SK-N-SH treated with all-trans-retinoic acid at 6 μM for 48 hours (cell line): ENCODE data around the gene NAPSA.
A peak's percentile ranks its signal among the peaks of the same experiment; 100 is the strongest.

Source experiments
- ATAC-seq: fragments of 200-7000 bp; cut with Tn5 transposase; 3 replicates; pipeline ENCODE4 v1.9.1; 2020; ENCODE audit warnings: mild to moderate bottlenecking, moderate library complexity
- ARNTL ChIP-seq: fragments of 450-650 bp; formaldehyde crosslinking; IDR thresholded peaks from 2 replicates; pipeline ENCODE4 v1.5.0; 2020; ENCODE audit warnings: low read depth, mild to moderate bottlenecking, moderate library complexity, borderline replicate concordance
- BACH2 ChIP-seq: fragments of 250-450 bp; sonication (Bioruptor Pico); IDR thresholded peaks from 2 replicates; pipeline ENCODE4 v1.9.0; 2021; ENCODE audit warnings: mild to moderate bottlenecking, borderline replicate concordance
- CSDC2 ChIP-seq: fragments of 250-450 bp; sonication (Bioruptor Pico); IDR thresholded peaks from 2 replicates; pipeline ENCODE4 v1.5.0; 2020; ENCODE audit warnings: mild to moderate bottlenecking, moderate library complexity
- CSRNP3 ChIP-seq: fragments of 250-450 bp; sonication (Bioruptor Pico); IDR thresholded peaks from 2 replicates; pipeline ENCODE4 v1.5.1; 2021; ENCODE audit warnings: mild to moderate bottlenecking, moderate library complexity
- ESRRG ChIP-seq: fragments of 250-450 bp; sonication (Bioruptor Pico); IDR thresholded peaks from 2 replicates; pipeline ENCODE4 v1.6.1; 2021; ENCODE audit warnings: mild to moderate bottlenecking
- GLIS3 ChIP-seq: fragments of 250-450 bp; sonication (Bioruptor Pico); IDR thresholded peaks from 2 replicates; pipeline ENCODE4 v1.5.0; 2020; ENCODE audit warnings: mild to moderate bottlenecking, moderate library complexity
- ISL1 ChIP-seq: fragments of 250-450 bp; sonication (Bioruptor Pico); IDR thresholded peaks from 2 replicates; pipeline ENCODE4 v2.1.2; 2022; ENCODE audit warnings: mild to moderate bottlenecking, moderate library complexity
- OSR1 ChIP-seq: fragments of 250-450 bp; sonication (Bioruptor Pico); IDR thresholded peaks from 2 replicates; pipeline ENCODE4 v1.8.0; 2022; ENCODE audit warnings: moderate library complexity, mild to moderate bottlenecking, inconsistent platforms
- POU6F1 ChIP-seq: fragments of 250-450 bp; sonication (Bioruptor Pico); IDR thresholded peaks from 2 replicates; pipeline ENCODE4 v1.8.0; 2021; ENCODE audit warnings: low read depth, mild to moderate bottlenecking, moderate library complexity, borderline replicate concordance
- PPARA ChIP-seq: fragments of 250-450 bp; sonication (Bioruptor Pico); IDR thresholded peaks from 2 replicates; pipeline ENCODE4 v1.5.0; 2020; ENCODE audit warnings: mild to moderate bottlenecking, borderline replicate concordance
- RARB ChIP-seq: fragments of 250-450 bp; sonication (Bioruptor Pico); IDR thresholded peaks from 2 replicates; pipeline ENCODE4 v1.8.0; 2021; ENCODE audit warnings: mild to moderate bottlenecking, moderate library complexity
- SNAI2 ChIP-seq: fragments of 250-450 bp; sonication (Bioruptor Pico); IDR thresholded peaks from 2 replicates; pipeline ENCODE4 v1.5.0; 2020; ENCODE audit warnings: mild to moderate bottlenecking, moderate library complexity
- TOX ChIP-seq: fragments of 250-450 bp; sonication (Bioruptor Pico); IDR thresholded peaks from 2 replicates; pipeline ENCODE4 v1.8.0; 2021; ENCODE audit warnings: mild to moderate bottlenecking, moderate library complexity, borderline replicate concordance
- ZC3H10 ChIP-seq: fragments of 250-450 bp; sonication (Bioruptor Pico); IDR thresholded peaks from 2 replicates; pipeline ENCODE4 v1.5.1; 2021; ENCODE audit warnings: mild to moderate bottlenecking, moderate library complexity
- ZFP3 ChIP-seq: fragments of 250-450 bp; sonication (Bioruptor Pico); IDR thresholded peaks from 2 replicates; pipeline ENCODE4 v1.5.0; 2020; ENCODE audit warnings: mild to moderate bottlenecking, moderate library complexity
- ZFP30 ChIP-seq: fragments of 450-650 bp; formaldehyde crosslinking; IDR thresholded peaks from 2 replicates; pipeline ENCODE4 v1.5.0; 2022; ENCODE audit warnings: mild to moderate bottlenecking, moderate library complexity
- ZNF70 ChIP-seq: fragments of 450-650 bp; formaldehyde crosslinking; IDR thresholded peaks from 2 replicates; pipeline ENCODE4 v1.5.0; 2020; ENCODE audit warnings: mild to moderate bottlenecking, moderate library complexity
- ZNF8 ChIP-seq: fragments of 450-650 bp; formaldehyde crosslinking; IDR thresholded peaks from 2 replicates; pipeline ENCODE4 v1.5.0; 2020; ENCODE audit warnings: mild to moderate bottlenecking, moderate library complexity
- TF ChIP-seq, protein P1 (sequence below): fragments of 250-450 bp; sonication (Bioruptor Pico); IDR thresholded peaks from 2 replicates; pipeline ENCODE4 v1.8.0; 2020; ENCODE audit warnings: mild to moderate bottlenecking, moderate library complexity, borderline replicate concordance
- TF ChIP-seq, protein P2 (sequence below): fragments of 250-450 bp; sonication (Bioruptor Pico); IDR thresholded peaks from 2 replicates; pipeline ENCODE4 v1.5.0; 2020; ENCODE audit warnings: mild to moderate bottlenecking, moderate library complexity

The NAPSA gene

GRCh38 chr19:50331221-50331993 lies 34.0 kb downstream of the NAPSA start:
- TF ChIP-seq PPARA (no peak), GLIS3 (no peak), ISL1 (CRISPR knock-in tag) (no peak), ZNF8 (CRISPR knock-in tag) (no peak), CSDC2 (no peak), RARB (CRISPR knock-in tag) (no peak), BACH2 (no peak), ZFP30 (CRISPR knock-in tag) (no peak), ARNTL (CRISPR knock-in tag) (no peak), TOX (CRISPR knock-in tag) (no peak), POU6F1 (CRISPR knock-in tag) (no peak), OSR1 (CRISPR knock-in tag) (no peak), ZFP3 (CRISPR knock-in tag) (no peak), ZNF70 (CRISPR knock-in tag) (no peak), CSRNP3 (no peak), ZC3H10 (CRISPR knock-in tag) (no peak), SNAI2 (no peak)
- TF ChIP-seq, protein P1, sequence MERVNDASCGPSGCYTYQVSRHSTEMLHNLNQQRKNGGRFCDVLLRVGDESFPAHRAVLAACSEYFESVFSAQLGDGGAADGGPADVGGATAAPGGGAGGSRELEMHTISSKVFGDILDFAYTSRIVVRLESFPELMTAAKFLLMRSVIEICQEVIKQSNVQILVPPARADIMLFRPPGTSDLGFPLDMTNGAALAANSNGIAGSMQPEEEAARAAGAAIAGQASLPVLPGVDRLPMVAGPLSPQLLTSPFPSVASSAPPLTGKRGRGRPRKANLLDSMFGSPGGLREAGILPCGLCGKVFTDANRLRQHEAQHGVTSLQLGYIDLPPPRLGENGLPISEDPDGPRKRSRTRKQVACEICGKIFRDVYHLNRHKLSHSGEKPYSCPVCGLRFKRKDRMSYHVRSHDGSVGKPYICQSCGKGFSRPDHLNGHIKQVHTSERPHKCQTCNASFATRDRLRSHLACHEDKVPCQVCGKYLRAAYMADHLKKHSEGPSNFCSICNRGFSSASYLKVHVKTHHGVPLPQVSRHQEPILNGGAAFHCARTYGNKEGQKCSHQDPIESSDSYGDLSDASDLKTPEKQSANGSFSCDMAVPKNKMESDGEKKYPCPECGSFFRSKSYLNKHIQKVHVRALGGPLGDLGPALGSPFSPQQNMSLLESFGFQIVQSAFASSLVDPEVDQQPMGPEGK (CRISPR knock-in tag): no peak
- TF ChIP-seq, protein P2, sequence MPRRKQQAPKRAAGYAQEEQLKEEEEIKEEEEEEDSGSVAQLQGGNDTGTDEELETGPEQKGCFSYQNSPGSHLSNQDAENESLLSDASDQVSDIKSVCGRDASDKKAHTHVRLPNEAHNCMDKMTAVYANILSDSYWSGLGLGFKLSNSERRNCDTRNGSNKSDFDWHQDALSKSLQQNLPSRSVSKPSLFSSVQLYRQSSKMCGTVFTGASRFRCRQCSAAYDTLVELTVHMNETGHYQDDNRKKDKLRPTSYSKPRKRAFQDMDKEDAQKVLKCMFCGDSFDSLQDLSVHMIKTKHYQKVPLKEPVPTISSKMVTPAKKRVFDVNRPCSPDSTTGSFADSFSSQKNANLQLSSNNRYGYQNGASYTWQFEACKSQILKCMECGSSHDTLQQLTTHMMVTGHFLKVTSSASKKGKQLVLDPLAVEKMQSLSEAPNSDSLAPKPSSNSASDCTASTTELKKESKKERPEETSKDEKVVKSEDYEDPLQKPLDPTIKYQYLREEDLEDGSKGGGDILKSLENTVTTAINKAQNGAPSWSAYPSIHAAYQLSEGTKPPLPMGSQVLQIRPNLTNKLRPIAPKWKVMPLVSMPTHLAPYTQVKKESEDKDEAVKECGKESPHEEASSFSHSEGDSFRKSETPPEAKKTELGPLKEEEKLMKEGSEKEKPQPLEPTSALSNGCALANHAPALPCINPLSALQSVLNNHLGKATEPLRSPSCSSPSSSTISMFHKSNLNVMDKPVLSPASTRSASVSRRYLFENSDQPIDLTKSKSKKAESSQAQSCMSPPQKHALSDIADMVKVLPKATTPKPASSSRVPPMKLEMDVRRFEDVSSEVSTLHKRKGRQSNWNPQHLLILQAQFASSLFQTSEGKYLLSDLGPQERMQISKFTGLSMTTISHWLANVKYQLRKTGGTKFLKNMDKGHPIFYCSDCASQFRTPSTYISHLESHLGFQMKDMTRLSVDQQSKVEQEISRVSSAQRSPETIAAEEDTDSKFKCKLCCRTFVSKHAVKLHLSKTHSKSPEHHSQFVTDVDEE (CRISPR knock-in tag): no peak
- ATAC-seq: no peak

DNA sequence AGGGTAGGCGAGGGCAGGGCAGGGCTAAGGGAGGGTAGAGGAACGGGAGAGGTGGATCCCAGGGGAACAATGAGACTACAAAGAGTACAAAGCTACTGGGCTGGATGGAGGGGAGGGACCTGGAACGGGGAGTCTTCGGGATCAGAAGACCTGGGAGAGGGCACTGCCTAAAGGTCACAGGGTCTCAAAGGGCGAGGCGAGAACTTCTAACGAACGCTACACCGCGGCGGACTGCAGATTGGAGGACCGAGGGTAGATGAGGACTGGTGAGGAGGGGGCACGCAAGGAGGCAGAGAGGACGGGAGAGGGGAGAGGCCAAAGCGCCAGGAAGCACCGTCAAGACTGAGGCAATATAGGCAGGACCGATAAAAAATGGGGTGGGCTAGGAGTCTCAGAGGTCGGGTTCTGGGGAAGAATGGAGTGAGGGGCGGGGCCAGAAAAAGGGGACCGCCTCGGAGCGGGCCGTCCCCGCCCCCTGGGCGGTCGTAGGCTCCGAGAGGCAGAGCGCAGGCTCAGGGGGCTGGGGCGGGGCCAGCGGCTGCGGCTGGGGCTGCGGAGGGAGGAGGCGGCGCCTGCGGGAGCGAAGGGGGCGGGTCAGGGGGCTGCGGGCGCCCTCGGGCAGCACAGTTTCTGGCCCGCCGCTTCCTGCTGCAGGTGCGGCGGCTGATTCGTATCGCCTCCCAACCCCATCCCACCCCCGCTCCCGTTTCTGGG lies 34.9 kb downstream of the NAPSA start:
- peak; percentile 74 for ATAC-seq
- TF ChIP-seq CSRNP3: no peak
- TF ChIP-seq OSR1 (CRISPR knock-in tag): no peak
- no peak for TF ChIP-seq RARB (CRISPR knock-in tag)
- TF ChIP-seq, protein P1 (CRISPR knock-in tag): no peak
- no peak for TF ChIP-seq ARNTL (CRISPR knock-in tag)
- no peak for TF ChIP-seq ZFP30 (CRISPR knock-in tag)
- no peak for TF ChIP-seq SNAI2
- no peak for TF ChIP-seq ISL1 (CRISPR knock-in tag)
- no peak for TF ChIP-seq GLIS3
- no peak for TF ChIP-seq ESRRG (CRISPR knock-in tag)
- TF ChIP-seq, protein P2 (CRISPR knock-in tag): no peak
- TF ChIP-seq POU6F1 (CRISPR knock-in tag): no peak
- TF ChIP-seq ZC3H10 (CRISPR knock-in tag): no peak
- no peak for TF ChIP-seq ZNF70 (CRISPR knock-in tag)
- TF ChIP-seq CSDC2: no peak
- no peak for TF ChIP-seq TOX (CRISPR knock-in tag)
